Femur (tissue), 1 donor: ENCODE data around the gene KDM4B.
"Not testable (repeated sequence)": the region's sequence is repeated elsewhere in the genome, so short reads cannot be mapped to it uniquely, and the experiment has no call there.

Experiments
- DNase-seq: peaks from one replicate; pipeline ENCODE4 v3.0.0-alpha.2; 2017

The KDM4B gene

DNA sequence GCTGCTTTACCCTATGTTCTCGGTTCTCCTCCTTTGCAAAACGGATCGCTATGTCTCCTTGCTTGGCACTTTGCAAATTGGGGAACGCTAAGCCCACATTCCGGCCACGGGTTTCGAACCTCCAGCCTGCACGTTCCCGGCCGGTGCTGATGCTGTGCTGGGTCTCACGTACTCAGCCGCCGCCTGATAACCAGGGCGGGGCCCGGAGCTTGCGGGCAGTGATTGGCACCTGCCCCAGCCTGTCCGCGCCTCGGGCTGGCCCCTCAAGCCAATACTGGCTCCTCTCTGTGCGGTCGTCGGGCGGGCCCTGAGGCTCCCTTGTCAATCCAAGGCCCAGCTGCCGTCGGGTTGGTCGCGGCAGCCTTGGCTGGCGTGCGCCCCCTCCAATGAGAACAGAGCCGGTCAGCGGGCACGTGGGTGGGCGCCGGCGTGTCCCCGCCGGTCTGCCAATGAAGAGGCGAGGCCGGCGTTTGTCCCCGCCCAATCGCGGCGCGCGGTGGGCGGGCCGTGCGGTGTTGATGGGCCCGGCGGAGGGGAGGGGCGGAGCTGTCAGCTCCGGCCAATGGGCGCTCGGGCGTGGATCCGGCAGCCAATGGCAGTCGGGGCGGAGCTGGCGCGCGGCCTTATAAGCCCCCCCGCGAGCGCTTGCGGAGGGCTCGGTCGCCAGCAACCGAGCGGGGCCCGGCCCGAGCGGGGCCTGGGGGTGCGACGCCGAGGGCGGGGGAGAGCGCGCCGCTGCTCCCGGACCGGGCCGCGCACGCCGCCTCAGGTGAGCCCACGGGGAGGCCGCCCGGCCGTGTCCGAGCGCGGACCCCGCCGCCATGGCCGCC, at the start of gene KDM4B:
KDM4B (plus strand) TSS at position 652 of the 830 bp plus-strand sequence. CDS start 63,778 bp downstream, outside the sequence.
- DNase-seq = peak; percentile 100

DNA sequence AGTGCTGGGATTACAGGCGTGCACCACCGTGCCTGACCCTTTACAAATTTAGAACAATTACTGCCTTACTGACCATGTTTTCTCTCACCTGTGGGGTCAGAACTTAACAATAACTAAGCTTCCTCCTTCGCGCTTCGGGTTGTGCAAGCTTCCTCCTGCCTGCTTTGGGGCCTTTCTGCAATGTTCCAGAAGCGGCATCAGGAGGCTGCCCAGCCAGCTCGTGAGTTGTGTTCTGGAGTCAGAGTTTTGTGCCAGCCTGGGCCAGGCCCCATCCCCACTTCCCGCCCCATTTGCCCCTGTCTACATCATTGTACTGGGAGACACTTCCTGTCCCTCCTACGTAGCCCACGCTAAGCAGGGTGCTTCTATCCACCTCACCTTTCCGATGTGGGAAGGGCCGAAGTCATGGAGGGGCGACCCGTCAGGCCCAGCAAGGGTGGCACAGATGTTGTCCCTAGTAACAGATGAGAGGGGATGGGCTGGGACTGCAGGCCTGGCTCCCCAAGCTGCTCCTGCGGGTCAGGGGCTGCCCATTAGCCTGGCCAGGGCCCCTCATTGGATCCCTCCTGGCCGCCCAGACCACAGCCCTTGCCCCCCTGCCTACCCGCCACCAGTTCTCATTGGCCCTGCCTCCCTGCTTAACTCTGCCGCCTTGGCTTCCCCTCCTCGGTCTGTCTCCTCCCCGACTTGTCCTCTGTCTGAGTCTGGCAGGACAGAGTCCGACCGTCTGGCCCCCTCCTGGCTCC, 46.2 kb upstream of the KDM4B start:
- no peak for DNase-seq

DNA sequence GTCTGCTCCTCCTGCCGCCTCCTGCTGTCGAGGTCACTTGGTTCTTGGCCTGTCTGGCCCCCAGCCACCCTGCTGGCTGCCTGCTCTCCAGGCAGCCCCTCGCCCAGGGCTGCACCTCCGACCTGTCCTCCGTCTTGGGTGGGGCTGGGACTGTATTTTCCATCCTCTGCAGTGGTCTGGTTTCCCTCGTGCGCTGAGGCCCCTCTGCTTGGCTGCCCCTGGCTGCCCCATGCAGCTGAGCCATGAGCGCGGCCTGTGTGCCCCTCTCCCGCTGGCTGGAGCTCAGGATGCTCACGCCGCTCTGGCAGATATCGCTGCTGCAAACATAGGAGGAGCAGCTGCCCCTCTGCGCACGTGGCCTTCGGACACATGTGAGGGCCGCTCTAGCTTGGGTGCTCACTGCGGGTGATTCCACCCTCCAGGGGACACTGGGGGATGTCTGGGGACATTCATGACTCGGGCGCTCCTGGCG, 45.6 kb upstream of the KDM4B start:
- no peak for DNase-seq

DNA sequence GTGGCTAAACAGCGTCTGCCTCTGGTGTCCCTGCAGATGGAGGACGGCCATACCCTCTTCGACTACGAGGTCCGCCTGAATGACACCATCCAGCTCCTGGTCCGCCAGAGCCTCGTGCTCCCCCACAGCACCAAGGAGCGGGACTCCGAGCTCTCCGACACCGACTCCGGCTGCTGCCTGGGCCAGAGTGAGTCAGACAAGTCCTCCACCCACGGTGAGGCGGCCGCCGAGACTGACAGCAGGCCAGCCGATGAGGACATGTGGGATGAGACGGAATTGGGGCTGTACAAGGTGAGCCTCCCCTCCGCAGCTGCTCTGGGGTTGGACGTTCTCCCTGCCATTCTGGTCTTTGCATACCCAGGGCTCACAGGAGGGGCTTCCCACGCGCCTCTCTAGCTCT, 39.7 kb upstream of the KDM4B start:
- DNase-seq = no peak

DNA sequence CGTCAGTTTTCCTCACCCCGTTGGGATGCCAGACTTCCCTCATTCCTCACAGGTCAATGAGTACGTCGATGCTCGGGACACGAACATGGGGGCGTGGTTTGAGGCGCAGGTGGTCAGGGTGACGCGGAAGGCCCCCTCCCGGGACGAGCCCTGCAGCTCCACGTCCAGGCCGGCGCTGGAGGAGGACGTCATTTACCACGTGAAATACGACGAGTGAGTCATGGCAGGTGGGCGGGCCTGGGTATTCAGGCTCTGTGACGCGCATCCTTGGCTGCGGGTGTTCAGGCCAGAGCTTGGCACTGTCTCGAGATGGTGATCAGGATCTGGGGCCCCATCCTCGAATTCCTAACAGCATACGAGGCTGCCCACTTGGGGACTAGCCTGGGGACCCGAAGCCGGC, 38.2 kb upstream of the KDM4B start:
- no peak for DNase-seq

DNA sequence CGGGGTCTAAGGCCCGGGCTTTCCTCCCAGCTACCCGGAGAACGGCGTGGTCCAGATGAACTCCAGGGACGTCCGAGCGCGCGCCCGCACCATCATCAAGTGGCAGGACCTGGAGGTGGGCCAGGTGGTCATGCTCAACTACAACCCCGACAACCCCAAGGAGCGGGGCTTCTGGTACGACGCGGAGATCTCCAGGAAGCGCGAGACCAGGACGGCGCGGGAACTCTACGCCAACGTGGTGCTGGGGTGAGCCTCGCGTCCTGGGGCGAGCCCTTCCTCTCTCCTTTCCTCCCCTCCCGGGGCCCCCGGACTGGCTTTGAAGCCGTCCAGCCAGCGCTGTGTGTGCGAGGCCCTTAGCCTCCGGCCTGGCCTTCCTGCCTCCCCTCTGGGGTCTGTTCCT, 36.2 kb upstream of the KDM4B start:
- no peak for DNase-seq

DNA sequence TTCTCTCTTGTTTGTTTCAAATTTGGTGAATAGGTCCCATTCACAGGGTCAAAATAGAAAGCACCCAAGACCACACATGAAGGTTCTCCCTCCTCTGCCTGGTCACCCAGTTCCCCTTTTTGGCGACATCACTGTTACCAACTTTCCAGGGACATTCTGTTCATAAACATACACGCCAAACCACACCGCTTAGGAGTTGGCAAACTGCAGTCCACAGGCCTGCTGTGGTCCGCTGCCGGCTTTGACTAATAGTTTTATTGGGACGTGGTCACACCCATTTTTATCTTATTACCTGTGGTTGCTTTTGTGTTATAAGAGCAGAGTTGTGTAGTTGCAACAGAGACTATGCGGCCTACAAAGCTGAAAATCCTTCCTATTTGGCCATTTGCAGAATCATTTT, 35.4 kb upstream of the KDM4B start:
- DNase-seq = no peak

DNA sequence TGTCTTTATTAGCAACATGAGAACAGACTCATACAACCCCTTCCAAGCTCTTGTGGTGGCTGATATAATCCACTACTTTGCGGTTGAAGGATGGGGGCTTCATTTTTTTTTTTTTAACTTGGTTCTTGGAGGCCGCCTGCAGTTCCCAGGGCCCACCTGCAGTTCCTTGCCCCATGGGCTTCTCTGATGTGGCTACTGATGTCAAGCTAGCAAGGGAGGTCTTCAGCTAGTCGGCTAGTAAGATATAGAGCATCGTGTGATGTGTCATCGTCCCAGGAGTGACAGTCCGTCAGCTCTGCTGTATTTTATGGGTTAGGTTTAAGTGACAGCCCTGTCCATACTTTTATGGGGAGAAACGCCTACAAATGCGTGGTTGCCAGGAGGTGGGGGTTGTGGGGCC, 33.5 kb upstream of the KDM4B start:
- no peak for DNase-seq

DNA sequence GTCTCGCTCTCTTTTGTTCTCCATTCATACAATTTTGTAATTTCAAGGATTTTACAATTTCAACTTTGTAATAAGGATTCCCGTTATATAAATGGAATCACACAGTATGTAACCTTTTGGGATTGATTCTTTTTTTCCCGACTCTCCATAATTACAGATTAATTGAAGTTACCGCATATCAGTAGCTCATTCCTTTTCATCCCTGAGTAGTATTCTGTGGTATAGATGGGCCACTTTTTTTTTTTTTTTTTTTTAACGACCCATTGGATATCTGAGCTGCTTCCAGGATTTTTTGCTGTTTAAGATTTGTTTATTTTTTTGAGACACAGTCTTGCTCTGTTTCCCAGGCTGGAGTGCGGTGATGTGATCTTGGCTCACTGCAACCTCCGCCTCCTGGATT, 31.9 kb upstream of the KDM4B start:
- no peak for DNase-seq

DNA sequence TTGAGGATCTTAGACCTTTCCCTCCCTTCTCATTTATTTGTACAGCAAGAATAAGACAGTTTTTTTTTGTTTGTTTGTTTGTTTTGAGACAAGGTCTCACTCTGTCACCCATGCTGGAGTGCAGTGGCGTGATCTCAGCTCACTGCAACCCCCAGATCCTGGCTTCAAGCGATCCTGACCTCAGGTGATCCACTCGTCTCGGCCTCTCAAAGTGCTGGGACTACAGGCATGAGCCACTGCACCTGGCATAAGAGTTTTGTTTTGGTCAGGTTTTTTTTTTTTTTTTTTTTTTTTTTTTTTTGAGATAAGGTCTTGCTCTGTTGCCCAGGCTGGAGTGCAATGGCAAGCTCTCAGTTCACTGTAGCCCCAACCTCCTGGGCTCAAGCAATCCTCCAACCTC, 30.5 kb upstream of the KDM4B start:
- DNase-seq = not testable (repeated sequence)

DNA sequence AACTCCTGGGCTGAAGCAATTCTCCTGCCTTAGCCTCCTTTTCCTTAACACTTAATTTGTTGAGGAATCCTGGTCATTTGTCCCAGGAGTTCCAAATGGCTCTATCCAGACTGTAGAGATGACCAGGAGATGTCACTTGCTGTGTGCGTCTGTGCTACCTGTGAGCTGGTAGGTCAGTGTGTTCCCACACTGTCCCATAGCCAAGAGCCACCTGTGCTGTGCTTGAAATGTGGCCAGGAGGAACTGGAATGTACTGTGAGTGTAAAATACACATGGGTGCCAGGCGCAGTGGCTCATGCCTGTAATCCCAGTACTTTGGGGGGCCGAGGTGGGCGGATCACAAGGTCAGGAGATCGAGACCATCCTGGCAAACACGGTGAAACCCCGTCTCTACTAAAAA, 29.4 kb upstream of the KDM4B start:
- DNase-seq = no peak

DNA sequence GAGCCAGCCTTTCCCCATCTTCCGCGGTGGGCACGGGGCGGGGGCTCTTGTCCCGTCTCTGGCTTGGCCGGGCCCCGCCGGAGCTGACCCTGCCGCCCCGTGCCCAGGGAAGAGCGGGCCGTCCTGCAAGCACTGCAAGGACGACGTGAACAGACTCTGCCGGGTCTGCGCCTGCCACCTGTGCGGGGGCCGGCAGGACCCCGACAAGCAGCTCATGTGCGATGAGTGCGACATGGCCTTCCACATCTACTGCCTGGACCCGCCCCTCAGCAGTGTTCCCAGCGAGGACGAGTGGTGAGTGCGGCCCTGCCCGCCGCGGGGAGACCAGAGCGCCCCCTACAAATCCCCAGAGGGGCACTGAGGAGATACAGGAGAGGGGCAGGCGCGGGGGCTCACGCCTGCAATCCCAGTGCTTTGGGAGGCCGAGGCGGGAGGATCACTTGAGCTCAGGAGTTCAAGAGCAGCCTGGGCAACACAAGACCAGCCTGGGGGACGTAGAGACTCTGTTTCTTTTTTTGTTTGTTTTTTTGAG, 27.2 kb upstream of the KDM4B start:
- not testable (repeated sequence) for DNase-seq

DNA sequence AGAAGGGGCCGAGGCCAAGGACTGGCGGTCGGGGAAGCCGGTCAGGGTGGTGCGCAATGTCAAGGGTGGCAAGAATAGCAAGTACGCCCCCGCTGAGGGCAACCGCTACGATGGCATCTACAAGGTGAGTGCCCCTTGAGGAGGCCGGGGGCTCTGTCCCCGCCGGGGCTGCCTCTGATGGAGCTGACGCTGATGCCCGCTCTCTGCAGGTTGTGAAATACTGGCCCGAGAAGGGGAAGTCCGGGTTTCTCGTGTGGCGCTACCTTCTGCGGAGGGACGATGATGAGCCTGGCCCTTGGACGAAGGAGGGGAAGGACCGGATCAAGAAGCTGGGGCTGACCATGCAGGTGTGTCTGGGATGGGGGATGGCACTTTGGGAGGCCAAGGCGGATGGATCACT, 18.3 kb upstream of the KDM4B start:
- DNase-seq = not testable (repeated sequence)

DNA sequence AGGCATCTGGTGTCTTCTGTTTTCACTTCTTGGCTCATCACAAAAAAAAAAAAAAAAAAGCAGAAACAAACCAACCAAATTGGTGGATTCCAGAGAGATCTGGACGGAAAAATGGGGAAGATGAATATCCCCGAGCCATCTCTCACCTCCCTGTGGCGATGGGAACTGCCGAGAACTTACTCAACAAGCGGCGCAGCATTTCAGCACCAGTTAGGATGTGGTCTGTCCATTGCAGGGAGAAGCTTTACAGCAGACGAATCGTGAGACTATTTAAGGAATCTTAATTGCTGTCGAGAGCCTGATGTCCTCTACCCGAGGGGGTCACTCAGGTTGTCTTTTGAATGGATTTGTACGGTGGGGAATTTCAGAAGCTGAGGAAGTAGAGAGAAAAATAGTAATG, 17.3 kb upstream of the KDM4B start:
- no peak for DNase-seq

DNA sequence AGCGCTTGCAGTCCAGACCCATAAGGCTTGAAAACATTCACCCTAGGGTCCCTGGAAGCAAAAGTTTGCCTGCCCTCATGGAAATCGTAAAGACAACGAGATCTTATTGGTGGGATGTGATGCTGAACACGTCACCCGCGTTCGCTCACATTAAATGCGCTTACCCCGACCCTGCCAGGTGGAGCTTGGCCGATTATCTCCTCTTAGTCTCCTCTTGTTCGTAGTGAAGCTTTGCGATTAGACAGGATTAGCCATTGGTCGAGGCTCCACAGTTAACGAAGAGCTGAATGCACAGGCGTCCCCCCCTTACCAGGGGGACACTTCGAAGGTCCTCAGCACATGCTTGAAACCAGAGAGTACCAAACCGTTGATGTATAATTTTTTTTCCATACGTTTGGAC, 16.0 kb upstream of the KDM4B start:
- DNase-seq = no peak

DNA sequence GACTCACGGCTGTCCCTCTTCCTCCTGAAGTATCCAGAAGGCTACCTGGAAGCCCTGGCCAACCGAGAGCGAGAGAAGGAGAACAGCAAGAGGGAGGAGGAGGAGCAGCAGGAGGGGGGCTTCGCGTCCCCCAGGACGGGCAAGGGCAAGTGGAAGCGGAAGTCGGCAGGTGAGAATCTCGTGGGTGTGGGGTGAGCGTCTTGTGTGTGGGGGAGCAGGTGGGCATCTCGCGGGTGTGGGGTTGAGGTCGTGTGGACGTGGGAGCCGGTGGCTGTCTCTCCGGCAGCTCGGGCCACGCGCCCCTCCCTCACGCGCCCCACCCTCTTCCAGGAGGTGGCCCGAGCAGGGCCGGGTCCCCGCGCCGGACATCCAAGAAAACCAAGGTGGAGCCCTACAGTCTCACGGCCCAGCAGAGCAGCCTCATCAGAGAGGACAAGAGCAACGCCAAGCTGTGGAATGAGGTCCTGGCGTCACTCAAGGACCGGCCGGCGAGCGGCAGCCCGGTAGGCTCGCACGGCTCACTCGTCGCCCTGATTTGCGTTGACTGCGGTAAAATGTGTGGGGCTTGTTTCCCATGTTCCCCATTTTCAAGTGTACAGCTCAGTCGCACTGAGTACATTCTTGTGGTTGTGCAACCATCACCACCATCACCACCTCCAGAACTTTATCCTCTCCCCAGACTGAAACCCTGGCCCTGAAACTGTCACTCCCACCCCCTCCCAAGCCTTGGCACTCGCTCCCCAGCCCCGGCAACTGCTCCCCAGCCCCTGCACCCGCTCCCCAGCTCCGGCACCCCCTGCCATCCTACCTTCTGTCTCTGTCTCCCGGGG, 14.4 kb upstream of the KDM4B start:
- not testable (repeated sequence) for DNase-seq

DNA sequence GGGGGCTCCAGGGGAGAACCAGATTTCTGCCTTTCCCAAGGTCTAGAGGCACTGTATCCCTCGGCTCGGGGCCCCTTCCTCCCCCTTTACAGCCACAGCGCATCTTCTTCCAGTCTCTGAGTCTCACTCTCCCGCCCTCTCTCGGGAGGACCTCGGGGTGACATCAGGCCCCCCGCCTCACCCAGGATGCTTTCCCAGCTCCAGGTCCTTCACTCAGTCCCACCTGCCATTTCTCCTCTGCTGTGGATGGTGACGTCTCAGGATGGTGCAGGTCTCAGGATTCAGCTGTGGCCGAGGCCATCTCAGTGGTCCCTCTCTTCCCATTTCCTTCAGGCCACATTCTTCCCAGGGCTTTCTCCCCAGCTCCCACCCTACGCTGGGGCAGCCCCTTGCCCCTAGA, 13.6 kb upstream of the KDM4B start:
- DNase-seq = no peak

DNA sequence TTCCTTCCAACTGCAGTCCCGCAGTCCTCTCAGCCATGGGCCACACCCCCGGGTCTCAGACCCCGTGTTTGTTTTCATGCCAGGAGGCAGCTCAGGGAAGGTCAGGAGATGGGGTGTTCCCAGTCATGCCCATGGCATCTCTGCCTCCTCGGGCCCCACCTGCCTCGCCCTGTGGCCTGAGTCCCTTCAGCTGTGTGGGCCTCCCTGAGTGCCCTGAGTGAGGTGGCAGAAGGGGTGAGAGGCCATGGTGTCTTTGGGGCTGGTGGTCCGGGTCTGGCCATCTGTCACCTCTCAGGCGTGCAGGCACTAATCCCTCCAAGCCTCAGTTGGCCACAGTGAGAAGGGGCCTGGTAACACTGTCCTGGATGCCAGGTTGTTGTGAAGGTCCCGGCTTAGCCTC, 10.9 kb upstream of the KDM4B start:
- no peak for DNase-seq

DNA sequence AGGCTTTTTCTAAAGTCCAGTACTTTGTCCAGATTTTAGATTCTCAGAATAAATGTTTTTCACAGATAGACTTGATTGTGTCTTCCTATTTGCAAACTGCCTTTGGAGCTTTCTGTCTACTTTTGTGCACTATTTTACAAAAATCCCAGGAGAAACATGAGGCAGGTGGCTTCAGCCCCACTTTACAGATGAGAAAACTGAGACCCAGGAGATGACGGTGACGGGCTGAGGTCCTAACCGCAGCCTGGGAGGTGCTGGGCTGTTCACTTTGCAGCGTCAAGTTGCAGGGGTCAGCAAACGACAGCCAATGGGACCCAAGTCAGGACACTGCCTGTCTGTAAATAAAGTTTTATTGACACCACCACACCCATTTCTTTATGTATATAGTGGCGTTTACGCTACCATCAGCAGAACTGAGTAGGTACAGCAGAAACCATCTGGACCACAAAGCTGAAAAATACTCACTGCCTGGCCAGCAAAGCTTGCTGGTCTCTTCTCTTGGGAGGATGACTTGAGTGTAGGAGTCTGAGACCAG, 6.8 kb upstream of the KDM4B start:
- no peak for DNase-seq

DNA sequence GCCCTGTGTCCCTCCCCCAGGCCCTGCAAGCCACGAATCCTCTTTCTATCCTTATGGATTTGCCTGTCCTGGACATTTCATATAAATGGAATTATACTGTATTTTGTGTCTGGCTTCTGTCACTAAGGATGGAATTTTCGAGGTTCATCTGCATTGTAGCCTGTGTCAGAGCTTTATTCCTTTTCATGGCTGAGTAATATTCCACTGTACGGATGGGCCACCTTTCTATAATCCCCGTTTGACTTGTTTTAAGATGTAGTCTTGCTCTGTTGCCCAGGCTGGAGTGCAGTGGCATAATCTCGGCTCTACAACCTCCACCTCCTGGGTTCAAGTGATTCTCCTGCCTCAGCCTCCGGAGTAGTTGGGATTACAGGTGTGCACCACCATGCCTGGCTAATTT, 3.9 kb upstream of the KDM4B start:
- no peak for DNase-seq

DNA sequence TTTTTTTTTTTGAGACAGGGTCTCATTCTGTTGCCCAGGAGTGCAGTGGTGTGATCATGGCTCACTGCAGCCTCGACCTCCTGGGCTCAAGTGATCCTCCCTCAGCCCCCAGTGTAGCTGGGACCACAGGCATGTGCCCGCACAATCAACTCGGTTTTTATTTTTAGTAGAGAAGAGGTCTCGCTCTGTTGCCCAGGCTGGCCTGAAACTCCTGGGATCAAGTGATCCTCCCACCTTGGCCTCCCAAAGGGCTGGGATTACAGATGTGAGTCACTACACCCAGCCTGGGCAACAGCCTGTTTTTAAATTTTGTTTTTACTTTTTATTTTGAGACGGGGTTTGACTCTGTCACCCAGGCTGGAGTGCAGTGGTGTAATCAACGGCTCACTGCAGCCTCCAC, 2.3 kb upstream of the KDM4B start:
- no peak for DNase-seq

DNA sequence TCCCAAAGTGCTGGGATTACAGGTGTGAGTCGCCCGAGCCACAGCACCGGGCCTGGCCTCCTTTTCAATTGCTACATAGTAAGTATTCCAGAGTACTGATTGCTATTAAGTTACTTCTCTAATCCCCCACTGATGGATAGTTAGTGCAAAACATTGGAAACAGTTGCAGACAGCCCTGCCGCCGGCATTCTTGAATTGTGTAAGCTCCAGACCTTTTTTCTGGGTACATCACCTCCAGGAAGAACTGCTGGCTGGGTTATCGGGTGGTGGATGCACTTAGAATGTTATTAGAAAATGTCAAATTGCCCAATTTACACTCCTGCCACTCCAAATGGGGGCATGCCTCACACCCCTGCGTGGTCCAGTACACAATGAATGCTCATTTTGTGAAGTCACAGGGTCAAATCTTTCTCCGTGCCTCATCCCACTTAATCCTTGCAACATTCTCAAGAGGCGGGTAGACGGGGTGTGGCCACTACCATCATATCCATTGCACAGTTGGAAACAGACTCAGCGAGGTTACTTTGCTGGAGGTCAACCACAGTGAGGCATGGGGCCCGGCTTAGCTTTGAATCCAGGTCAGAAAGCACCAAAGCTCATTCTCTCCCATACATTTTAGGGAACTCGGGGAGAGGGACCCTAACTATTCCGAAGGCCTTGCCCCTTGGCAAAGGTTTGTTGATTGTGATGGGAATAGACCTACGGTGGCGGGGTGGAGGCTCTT, 1.0 kb upstream of the KDM4B start:
- DNase-seq = no peak
